Measurements from ENCODE around the gene DLGAP4. TPM values are rescaled to one million over a fixed set of nuclear protein-coding genes. Genes with fewer than 3 reads are reported as not detected.
A peak's percentile ranks its signal among the peaks of the same experiment; 100 is the strongest.

Gene DLGAP4
- total and polyA plus RNA-seq, 2 of the 13 experiments (the other 11 are each of a cell fraction or from before 2014, with no cell fraction given) = 15.2 to 26.7 TPM

DNA sequence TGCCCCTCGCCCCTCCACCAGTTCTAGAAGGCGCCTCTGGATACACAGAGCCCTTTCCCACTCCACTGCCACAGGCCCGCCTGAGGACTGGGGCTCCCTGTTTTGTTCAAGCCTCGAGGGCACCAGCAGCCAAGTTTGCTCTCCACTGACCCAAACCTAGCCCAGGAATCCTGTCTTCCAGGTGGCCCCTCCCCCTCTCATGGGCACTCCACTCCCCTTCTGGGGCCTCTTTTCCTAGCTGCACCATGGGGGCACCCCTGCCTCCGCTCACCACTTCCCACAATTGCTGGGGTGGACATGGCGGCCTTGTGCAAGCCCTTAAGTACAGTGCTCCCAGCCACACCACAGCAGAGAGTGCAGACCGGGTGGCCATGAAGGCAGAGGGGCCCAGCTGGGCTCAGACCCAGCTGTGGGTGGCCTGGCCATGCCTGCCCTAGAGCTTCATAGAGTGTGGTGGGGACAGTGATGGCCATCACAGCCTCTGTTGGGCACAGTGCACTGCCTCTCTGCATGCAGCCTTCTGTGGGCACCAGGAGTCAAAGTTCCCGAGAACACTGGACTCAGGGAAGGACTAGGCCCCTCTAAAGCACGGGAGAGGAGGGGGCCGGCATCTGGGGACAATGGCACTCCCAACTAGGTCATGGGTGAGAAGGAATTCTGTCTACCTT lies 236.5 kb downstream of the DLGAP4 start (continued):
- TF ChIP-seq, protein P1, sequence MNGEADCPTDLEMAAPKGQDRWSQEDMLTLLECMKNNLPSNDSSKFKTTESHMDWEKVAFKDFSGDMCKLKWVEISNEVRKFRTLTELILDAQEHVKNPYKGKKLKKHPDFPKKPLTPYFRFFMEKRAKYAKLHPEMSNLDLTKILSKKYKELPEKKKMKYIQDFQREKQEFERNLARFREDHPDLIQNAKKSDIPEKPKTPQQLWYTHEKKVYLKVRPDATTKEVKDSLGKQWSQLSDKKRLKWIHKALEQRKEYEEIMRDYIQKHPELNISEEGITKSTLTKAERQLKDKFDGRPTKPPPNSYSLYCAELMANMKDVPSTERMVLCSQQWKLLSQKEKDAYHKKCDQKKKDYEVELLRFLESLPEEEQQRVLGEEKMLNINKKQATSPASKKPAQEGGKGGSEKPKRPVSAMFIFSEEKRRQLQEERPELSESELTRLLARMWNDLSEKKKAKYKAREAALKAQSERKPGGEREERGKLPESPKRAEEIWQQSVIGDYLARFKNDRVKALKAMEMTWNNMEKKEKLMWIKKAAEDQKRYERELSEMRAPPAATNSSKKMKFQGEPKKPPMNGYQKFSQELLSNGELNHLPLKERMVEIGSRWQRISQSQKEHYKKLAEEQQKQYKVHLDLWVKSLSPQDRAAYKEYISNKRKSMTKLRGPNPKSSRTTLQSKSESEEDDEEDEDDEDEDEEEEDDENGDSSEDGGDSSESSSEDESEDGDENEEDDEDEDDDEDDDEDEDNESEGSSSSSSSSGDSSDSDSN (CRISPR knock-in tag; IDR thresholded peaks at IDR 0.05) = 0 out of 2 replicates have a peak, but pooled peaks have one; percentile 3
- no peak for TF ChIP-seq PCBP1 (IDR thresholded peaks at IDR 0.05; ENCODE audit: borderline replicate concordance, low read depth, low read length)
- no peak for TF ChIP-seq ZNF570 (CRISPR knock-in tag; IDR thresholded peaks at IDR 0.05; ENCODE audit: borderline replicate concordance)
- TF ChIP-seq FOXA3 (CRISPR knock-in tag; IDR thresholded peaks at IDR 0.05) = no peak
- no peak for TF ChIP-seq ZNF367 (CRISPR knock-in tag; IDR thresholded peaks at IDR 0.05; ENCODE audit: borderline replicate concordance)
- no peak for TF ChIP-seq MATR3 (CRISPR knock-in tag; IDR thresholded peaks at IDR 0.05)
- TF ChIP-seq, protein P2, sequence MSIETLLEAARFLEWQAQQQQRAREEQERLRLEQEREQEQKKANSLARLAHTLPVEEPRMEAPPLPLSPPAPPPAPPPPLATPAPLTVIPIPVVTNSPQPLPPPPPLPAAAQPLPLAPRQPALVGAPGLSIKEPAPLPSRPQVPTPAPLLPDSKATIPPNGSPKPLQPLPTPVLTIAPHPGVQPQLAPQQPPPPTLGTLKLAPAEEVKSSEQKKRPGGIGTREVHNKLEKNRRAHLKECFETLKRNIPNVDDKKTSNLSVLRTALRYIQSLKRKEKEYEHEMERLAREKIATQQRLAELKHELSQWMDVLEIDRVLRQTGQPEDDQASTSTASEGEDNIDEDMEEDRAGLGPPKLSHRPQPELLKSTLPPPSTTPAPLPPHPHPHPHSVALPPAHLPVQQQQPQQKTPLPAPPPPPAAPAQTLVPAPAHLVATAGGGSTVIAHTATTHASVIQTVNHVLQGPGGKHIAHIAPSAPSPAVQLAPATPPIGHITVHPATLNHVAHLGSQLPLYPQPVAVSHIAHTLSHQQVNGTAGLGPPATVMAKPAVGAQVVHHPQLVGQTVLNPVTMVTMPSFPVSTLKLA (IDR thresholded peaks at IDR 0.05) = no peak
- no peak for TF ChIP-seq ZNF737 (CRISPR knock-in tag; IDR thresholded peaks at IDR 0.05; ENCODE audit: borderline replicate concordance)
- no peak for TF ChIP-seq TCF12 (IDR thresholded peaks at IDR 0.05)
- TF ChIP-seq TCF12 (CRISPR knock-in tag; IDR thresholded peaks at IDR 0.05) = no peak
- no peak for TF ChIP-seq ZNF703 (CRISPR knock-in tag; IDR thresholded peaks at IDR 0.05; ENCODE audit: borderline replicate concordance)
- peak; percentile 68; the same call in 1 of the 2 replicates for TF ChIP-seq KDM5B (CRISPR knock-in tag; IDR thresholded peaks at IDR 0.05; ENCODE audit: borderline replicate concordance)
- TF ChIP-seq IKZF4 (CRISPR knock-in tag; IDR thresholded peaks at IDR 0.05; ENCODE audit: borderline replicate concordance, low read depth, not compliant biosample characterization) = no peak
- peak; percentile 21; the same call in 1 of the 2 replicates for TF ChIP-seq ZNF263 (CRISPR knock-in tag; IDR thresholded peaks at IDR 0.05)
- 0 out of 2 replicates have a peak, but pooled peaks have one; percentile 47 for TF ChIP-seq ZNF670 (CRISPR knock-in tag; IDR thresholded peaks at IDR 0.05; ENCODE audit: borderline replicate concordance)
- TF ChIP-seq, protein P3, sequence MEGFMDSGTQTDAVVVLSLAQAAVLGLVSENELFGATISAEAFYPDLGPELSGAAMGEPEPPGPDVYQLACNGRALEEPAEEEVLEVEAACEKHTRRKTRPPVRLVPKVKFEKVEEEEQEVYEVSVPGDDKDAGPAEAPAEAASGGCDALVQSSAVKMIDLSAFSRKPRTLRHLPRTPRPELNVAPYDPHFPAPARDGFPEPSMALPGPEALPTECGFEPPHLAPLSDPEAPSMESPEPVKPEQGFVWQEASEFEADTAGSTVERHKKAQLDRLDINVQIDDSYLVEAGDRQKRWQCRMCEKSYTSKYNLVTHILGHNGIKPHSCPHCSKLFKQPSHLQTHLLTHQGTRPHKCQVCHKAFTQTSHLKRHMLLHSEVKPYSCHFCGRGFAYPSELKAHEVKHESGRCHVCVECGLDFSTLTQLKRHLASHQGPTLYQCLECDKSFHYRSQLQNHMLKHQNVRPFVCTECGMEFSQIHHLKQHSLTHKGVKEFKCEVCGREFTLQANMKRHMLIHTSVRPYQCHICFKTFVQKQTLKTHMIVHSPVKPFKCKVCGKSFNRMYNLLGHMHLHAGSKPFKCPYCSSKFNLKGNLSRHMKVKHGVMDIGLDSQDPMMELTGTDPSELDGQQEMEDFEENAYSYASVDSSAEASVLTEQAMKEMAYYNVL (CRISPR knock-in tag; IDR thresholded peaks at IDR 0.05; ENCODE audit: borderline replicate concordance) = 0 out of 2 replicates have a peak, but pooled peaks have one; percentile 37
- 0 out of 2 replicates have a peak, but pooled peaks have one; percentile 53 for TF ChIP-seq ZBTB7A (CRISPR knock-in tag; IDR thresholded peaks at IDR 0.05)
- 0 out of 2 replicates have a peak, but pooled peaks have one; percentile 8 for TF ChIP-seq ZNF34 (CRISPR knock-in tag; IDR thresholded peaks at IDR 0.05; ENCODE audit: borderline replicate concordance)
- TF ChIP-seq TGIF2 (CRISPR knock-in tag; IDR thresholded peaks at IDR 0.05) = no peak
- TF ChIP-seq ZNF33A (CRISPR knock-in tag; IDR thresholded peaks at IDR 0.05; ENCODE audit: borderline replicate concordance) = no peak
- no peak for TF ChIP-seq CCAR2 (optimal IDR thresholded peaks at IDR 0.05; ENCODE audit: low read depth, low read length)

All from HepG2 (cell line).